ENCODE data around the gene GSK3A. TPM values are rescaled to one million over a fixed set of nuclear protein-coding genes. Genes with fewer than 3 reads are reported as not detected.
A peak's percentile ranks its signal among the peaks of the same experiment; 100 is the strongest.

GSK3A gene
- total RNA-seq, 1 donor from 2014 or later, result 52.3 TPM

DNA sequence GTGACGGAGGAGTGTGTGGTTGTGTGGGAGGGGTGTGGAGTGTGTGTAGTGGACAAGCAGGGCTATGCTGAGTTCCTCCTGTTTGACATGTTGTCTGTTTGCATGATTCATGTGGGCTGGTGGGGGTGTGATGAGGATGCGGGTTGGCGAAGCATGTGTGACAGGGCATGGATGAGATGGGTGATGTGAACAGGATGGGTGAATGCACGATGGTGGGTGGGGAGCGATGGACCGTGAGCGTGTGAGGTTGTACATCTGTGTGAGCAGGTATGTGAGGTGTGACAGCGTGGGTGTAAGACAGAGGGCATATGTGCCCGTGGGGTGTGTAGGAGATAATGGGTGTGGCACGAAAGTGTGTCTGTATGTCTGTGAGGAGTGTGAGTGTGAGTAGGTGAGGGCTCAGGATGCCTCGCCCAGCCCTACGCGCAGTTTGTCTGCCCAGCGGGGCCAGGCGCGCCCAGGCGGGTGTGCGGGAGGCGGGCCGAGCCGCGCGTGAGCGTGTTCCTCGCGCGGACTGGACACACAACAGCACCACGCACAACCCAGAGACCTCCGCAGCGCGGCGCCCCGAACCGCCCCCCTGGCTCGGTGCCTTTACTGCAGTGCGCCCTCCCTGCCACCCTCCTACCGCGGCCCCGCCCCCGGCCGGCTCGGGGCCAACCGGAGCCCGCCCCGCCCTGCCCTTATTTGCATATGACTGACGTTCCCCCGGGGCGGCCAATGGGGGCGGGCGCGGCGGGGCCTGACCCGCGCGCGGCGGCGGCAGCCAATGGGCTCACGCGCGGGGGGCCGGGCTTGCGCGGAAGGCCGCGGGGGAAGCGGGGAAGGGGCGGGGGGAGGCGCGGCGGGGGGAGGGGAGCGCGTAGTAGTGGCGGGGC, 41.0 kb upstream of the GSK3A start:
- no peaks in the 10 kb centered on the region for H3K27me3 Mint-ChIP-seq (ENCODE audit: unreplicated experiment)

DNA sequence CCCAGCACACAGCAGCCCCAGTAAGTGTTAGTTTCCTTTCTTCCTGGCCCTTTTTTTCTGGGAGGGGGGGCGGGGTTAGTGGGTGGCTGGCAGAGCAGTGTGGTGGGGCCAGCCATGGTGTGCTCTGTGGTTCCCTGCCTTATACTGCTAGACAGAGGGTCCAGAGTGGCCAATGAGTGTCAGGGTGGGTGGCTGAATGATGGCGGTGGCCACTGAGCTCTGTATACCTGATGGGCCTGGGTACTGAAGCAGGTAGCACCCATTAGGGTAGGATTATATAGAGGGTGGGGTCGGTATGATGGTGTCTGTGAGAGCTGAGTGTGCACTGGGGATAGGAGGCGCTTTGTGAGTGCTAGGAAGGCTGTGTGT, 40.4 kb upstream of the GSK3A start:
- Mint-ChIP-seq H3K27ac (ENCODE audit: unreplicated experiment) (no peak overlapping the region), H3K4me1 (ENCODE audit: unreplicated experiment) (peaks cover 53% of the 10 kb centered on the region), H3K27me3 (ENCODE audit: unreplicated experiment) (no peaks in the 10 kb centered on the region), H3K9me3 (ENCODE audit: unreplicated experiment) (no peaks in the 10 kb centered on the region), H3K36me3 (ENCODE audit: unreplicated experiment) (peaks cover 3% of the 10 kb centered on the region), H3K4me3 (ENCODE audit: unreplicated experiment) (no peak overlapping the region)
- TF ChIP-seq, protein P1, sequence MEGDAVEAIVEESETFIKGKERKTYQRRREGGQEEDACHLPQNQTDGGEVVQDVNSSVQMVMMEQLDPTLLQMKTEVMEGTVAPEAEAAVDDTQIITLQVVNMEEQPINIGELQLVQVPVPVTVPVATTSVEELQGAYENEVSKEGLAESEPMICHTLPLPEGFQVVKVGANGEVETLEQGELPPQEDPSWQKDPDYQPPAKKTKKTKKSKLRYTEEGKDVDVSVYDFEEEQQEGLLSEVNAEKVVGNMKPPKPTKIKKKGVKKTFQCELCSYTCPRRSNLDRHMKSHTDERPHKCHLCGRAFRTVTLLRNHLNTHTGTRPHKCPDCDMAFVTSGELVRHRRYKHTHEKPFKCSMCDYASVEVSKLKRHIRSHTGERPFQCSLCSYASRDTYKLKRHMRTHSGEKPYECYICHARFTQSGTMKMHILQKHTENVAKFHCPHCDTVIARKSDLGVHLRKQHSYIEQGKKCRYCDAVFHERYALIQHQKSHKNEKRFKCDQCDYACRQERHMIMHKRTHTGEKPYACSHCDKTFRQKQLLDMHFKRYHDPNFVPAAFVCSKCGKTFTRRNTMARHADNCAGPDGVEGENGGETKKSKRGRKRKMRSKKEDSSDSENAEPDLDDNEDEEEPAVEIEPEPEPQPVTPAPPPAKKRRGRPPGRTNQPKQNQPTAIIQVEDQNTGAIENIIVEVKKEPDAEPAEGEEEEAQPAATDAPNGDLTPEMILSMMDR (IDR thresholded peaks at IDR 0.05), result no peak
- no peak for DNase-seq (ENCODE audit: extremely low spot score, unreplicated experiment)

More for the DNA sequence above, 41.0 kb upstream of the GSK3A start:
- peaks cover 47% of the 10 kb centered on the region for H3K4me1 Mint-ChIP-seq (ENCODE audit: unreplicated experiment)
- DNase-seq (ENCODE audit: extremely low spot score, unreplicated experiment), result peak; percentile 99
- TF ChIP-seq, protein P1 (IDR thresholded peaks at IDR 0.05), result no peak
- no peak overlapping the region for H3K4me3 Mint-ChIP-seq (ENCODE audit: unreplicated experiment)
- peaks cover 5% of the 10 kb centered on the region for H3K36me3 Mint-ChIP-seq (ENCODE audit: unreplicated experiment)
- no peak overlapping the region for H3K27ac Mint-ChIP-seq (ENCODE audit: unreplicated experiment)
- no peaks in the 10 kb centered on the region for H3K9me3 Mint-ChIP-seq (ENCODE audit: unreplicated experiment)

DNA sequence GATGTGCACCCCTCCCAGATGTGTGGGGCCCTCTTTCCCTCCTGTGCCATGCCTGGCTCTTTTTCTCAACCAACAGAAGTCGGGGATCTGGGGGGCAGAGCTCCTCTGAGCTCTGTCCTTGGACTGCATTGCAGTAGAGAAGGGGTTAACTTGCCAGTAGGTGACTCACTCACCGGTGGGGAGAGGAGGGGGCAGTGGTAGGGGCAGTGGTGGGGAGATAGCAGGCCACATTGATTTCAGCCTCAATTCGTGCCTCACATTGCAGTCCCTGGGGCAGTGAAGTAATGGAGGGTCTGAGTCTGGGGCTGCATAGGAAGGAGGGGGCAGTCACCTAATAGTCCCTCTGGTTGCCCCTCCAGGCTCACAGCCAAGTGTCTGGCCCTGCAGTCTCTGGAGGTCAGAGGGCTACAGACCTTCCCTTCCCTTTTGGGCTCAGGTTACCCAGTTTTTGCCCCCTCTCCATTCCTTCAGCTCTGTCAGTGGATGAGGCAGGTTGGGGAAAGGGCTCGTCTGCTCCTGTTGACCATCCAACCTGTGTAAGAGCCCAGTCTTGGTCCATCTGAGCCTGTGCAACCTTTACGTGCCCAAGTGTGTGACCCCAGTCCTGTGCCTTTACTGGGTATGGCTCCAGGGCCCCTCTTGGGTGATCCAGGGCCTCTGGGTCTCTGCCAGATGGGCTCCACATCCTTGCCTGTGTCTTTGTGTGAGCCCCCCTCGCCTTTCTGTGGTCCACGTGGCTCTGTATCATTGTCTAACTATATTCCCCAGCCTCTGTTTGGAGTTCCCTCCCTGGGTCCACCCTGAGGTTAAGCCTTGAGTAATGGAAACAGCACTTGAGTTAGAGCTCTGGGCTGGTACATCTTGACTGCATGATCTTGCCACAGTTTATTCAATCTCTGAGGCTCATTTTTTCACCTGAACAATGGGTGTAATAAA, 39.7 kb upstream of the GSK3A start:
- DNase-seq (ENCODE audit: extremely low spot score, unreplicated experiment), result no peak
- H3K27me3 Mint-ChIP-seq (ENCODE audit: unreplicated experiment), result no peaks in the 10 kb centered on the region
- no peaks in the 10 kb centered on the region for H3K9me3 Mint-ChIP-seq (ENCODE audit: unreplicated experiment)
- peaks cover 60% of the 10 kb centered on the region for H3K4me1 Mint-ChIP-seq (ENCODE audit: unreplicated experiment)
- TF ChIP-seq, protein P1 (IDR thresholded peaks at IDR 0.05), result no peak
- H3K4me3 Mint-ChIP-seq (ENCODE audit: unreplicated experiment), result peak overlapping the region; percentile 85
- peaks cover 3% of the 10 kb centered on the region for H3K36me3 Mint-ChIP-seq (ENCODE audit: unreplicated experiment)
- H3K27ac Mint-ChIP-seq (ENCODE audit: unreplicated experiment), result no peak overlapping the region

DNA sequence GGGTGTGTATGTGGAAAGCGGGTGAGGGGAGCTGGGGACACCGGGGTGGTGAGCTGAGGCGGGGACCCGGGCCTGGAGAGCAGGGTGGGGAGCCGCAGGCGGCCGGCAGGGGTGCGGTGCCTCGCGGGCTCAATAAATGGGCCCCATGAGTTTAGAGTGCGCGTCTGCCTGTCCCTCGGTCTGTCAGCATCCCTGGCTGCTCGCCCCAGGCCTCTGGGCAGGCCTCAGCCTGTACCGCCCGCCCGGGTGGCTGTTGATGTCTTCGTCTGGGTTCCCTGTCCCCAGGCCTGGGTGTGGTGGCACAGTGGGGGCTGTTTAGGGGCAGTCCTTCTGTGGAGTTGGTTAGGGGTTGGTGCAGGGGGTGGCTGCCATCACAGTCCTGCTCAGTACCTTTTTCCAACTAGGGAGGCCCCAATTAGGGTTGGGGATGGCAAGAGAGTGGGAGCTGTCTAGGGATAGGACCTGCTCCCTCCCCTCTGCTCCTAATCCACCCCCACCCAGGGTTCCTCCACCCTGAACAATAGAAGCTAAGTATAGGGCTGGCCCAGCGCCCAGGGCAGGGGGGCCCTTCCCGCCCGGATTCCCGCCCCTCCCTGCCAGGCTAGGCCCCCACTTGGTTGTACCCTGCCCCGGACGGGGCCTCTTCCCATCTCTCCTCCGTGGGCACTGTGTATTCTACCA, 38.9 kb upstream of the GSK3A start:
- Mint-ChIP-seq H3K27ac (ENCODE audit: unreplicated experiment) (no peak overlapping the region), H3K4me3 (ENCODE audit: unreplicated experiment) (peak overlapping the region; percentile 85), H3K4me1 (ENCODE audit: unreplicated experiment) (peaks cover 66% of the 10 kb centered on the region), H3K9me3 (ENCODE audit: unreplicated experiment) (no peaks in the 10 kb centered on the region), H3K27me3 (ENCODE audit: unreplicated experiment) (no peaks in the 10 kb centered on the region), H3K36me3 (ENCODE audit: unreplicated experiment) (peaks cover 3% of the 10 kb centered on the region)
- TF ChIP-seq, protein P1 (IDR thresholded peaks at IDR 0.05), result no peak
- DNase-seq (ENCODE audit: extremely low spot score, unreplicated experiment), result peak; percentile 91

Data from osteocyte (in vitro differentiated cells).